T-helper 2 cell treated with Interferon-gamma antibody and Interleukin-4, amounts not matched to agents 5 μg/mL and 100 μg/mL, for 36 hours (primary cell): ENCODE data around the gene COL26A1.

Source experiments
- DNase-seq: peaks from one replicate; pipeline ENCODE4 v3.0.0; 2021; ENCODE audit warnings: low spot score
- H3K27ac Mint-ChIP-seq: one replicate; pipeline ENCODE4 v1.8.0; 2021; ENCODE audit warnings: mild to moderate bottlenecking, mixed read lengths
- H3K27me3 Mint-ChIP-seq: one replicate; pipeline ENCODE4 v1.8.0; 2021; ENCODE audit warnings: low read depth, mixed read lengths
- H3K36me3 Mint-ChIP-seq: one replicate; pipeline ENCODE4 v1.8.0; 2021; ENCODE audit warnings: low read depth, mixed read lengths
- H3K4me1 Mint-ChIP-seq: one replicate; pipeline ENCODE4 v1.8.0; 2021; ENCODE audit warnings: low read depth, mixed read lengths
- H3K4me3 Mint-ChIP-seq: one replicate; pipeline ENCODE4 v1.8.0; 2022; ENCODE audit warnings: mild to moderate bottlenecking, moderate library complexity, mixed read lengths
- H3K9me3 Mint-ChIP-seq: one replicate; pipeline ENCODE4 v1.8.0; 2021; ENCODE audit warnings: mixed read lengths

The COL26A1 gene

DNA sequence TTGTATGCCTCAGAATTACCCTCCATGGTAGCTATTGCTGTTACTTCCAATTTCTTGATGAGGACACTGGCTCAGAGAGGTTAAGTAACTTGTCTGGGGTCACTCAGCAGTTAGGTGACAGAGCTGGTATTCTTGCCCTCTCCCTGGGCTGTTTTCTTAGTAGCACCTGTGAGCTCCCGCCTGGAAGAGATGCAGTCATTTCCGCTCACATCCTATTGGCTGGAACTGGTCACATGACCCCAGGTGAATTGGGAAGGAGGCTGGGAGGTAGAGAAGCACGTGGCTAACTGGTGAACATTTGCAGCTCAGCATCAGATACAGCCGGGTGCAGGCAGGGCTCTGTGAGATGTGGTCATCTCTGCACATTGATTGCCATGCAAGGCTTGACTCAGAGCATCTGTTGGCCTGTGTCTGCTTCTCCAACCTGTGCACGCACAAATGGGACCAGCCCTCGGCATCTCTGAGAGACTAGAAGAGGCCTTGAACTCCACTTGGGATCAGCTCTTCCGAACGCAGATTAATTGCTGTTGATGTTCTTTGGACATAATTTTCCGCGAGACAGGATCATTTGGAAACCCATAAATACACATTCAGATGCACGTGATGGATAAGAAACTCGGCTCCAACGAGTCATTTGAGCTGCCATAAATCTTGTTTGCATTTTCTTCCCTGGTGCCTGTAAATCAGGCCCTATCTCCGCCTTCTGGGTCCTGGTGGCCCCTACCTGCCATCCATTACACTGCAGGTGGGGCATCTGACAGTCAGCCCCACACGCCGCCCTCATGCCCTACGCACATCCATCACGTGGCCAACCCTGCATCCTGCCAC lies 223.6 kb downstream of the COL26A1 start:
- Mint-ChIP-seq H3K4me1 (peaks cover 4% of the 10 kb centered on the region), H3K9me3 (no peaks in the 10 kb centered on the region), H3K27ac (no peak overlapping the region), H3K27me3 (no peaks in the 10 kb centered on the region), H3K4me3 (no peak overlapping the region), H3K36me3 (no peaks in the 10 kb centered on the region)
- DNase-seq: no peak

DNA sequence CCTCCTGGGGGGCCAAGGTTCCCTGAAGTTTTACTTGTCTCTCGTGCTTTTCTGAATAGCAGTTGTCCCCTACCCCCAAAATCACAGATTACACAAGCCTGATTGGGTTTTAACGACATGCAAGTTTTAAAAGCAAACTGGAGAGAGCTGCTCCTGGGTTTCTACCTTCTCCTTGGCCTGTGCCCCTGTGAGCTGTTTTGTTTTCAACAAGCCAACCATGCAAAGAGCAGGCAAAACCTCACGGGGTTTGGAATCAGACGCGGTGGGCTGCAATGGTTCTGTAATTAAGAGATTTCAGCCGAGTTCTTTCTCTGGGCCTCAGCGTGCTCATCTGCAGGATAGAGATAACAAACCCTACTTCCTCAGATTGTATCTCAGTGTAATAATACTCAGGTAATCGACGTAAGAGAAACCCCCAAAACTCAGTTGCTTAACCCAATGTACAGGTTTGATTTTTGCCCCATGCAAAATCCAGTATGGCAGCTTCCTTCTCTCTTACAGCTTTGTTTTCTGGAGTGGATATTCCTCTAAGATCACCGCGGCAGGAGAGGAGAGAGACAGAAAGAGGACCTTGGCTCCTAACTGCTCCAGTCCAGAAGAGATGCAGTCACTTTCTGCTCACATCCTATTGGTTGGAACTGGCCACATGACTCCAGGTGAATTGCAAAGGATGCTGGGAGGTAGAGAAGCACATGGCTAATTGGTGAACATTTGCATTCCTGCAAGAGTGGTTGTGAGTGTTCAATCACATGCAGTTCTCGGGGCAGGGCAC lies 224.4 kb downstream of the COL26A1 start:
- Mint-ChIP-seq H3K36me3 (no peaks in the 10 kb centered on the region), H3K27me3 (no peaks in the 10 kb centered on the region), H3K4me1 (peaks cover 4% of the 10 kb centered on the region), H3K4me3 (no peak overlapping the region), H3K27ac (no peak overlapping the region), H3K9me3 (no peaks in the 10 kb centered on the region)
- DNase-seq: no peak

GRCh38 chr7:101588131-101588935 lies 225.7 kb downstream of the COL26A1 start:
- Mint-ChIP-seq H3K4me1 (peaks cover 4% of the 10 kb centered on the region), H3K4me3 (no peak overlapping the region), H3K27me3 (no peaks in the 10 kb centered on the region), H3K36me3 (no peaks in the 10 kb centered on the region), H3K9me3 (no peaks in the 10 kb centered on the region), H3K27ac (no peak overlapping the region)
- no peak for DNase-seq

- peaks cover 4% of the 10 kb centered on the region for H3K4me1 Mint-ChIP-seq
- no peaks in the 10 kb centered on the region for H3K27me3 Mint-ChIP-seq
- H3K9me3 Mint-ChIP-seq: no peaks in the 10 kb centered on the region
- no peaks in the 10 kb centered on the region for H3K36me3 Mint-ChIP-seq
- H3K4me3 Mint-ChIP-seq: no peak overlapping the region
- H3K27ac Mint-ChIP-seq: no peak overlapping the region
- DNase-seq: no peak
Observed at GRCh38 chr7:101589052-101589451, 226.4 kb downstream of the COL26A1 start.

GRCh38 chr7:101589976-101590662 lies 227.4 kb downstream of the COL26A1 start:
- DNase-seq: no peak
- Mint-ChIP-seq H3K9me3 (no peaks in the 10 kb centered on the region), H3K4me3 (no peak overlapping the region), H3K36me3 (no peaks in the 10 kb centered on the region), H3K27me3 (no peaks in the 10 kb centered on the region), H3K27ac (no peak overlapping the region), H3K4me1 (peaks cover 4% of the 10 kb centered on the region)

- Mint-ChIP-seq H3K4me1 (peaks cover 4% of the 10 kb centered on the region), H3K4me3 (no peak overlapping the region), H3K27ac (no peak overlapping the region), H3K27me3 (no peaks in the 10 kb centered on the region), H3K36me3 (no peaks in the 10 kb centered on the region), H3K9me3 (no peaks in the 10 kb centered on the region)
- no peak for DNase-seq
Observed at GRCh38 chr7:101590663-101591435, 228.2 kb downstream of the COL26A1 start.

- Mint-ChIP-seq H3K36me3 (no peaks in the 10 kb centered on the region), H3K4me3 (no peak overlapping the region), H3K9me3 (no peaks in the 10 kb centered on the region), H3K27me3 (peaks cover 2% of the 10 kb centered on the region), H3K4me1 (peaks cover 4% of the 10 kb centered on the region), H3K27ac (no peak overlapping the region)
- no peak for DNase-seq
Observed at GRCh38 chr7:101591504-101591903, 228.8 kb downstream of the COL26A1 start.

- H3K9me3 Mint-ChIP-seq: no peaks in the 10 kb centered on the region
- H3K4me3 Mint-ChIP-seq: no peak overlapping the region
- H3K36me3 Mint-ChIP-seq: no peaks in the 10 kb centered on the region
- no peak for DNase-seq
- H3K4me1 Mint-ChIP-seq: no peaks in the 10 kb centered on the region
- H3K27me3 Mint-ChIP-seq: peaks cover 2% of the 10 kb centered on the region
- H3K27ac Mint-ChIP-seq: no peak overlapping the region
Observed at GRCh38 chr7:101593556-101593955, 230.9 kb downstream of the COL26A1 start.

- DNase-seq: no peak
- Mint-ChIP-seq H3K4me3 (no peak overlapping the region), H3K27ac (no peak overlapping the region), H3K9me3 (no peaks in the 10 kb centered on the region), H3K27me3 (peaks cover 2% of the 10 kb centered on the region), H3K4me1 (no peaks in the 10 kb centered on the region), H3K36me3 (no peaks in the 10 kb centered on the region)
Observed at GRCh38 chr7:101594790-101595189, 232.1 kb downstream of the COL26A1 start.

GRCh38 chr7:101595246-101595645 lies 232.6 kb downstream of the COL26A1 start:
- H3K4me3 Mint-ChIP-seq: no peak overlapping the region
- DNase-seq: no peak
- H3K4me1 Mint-ChIP-seq: no peaks in the 10 kb centered on the region
- H3K36me3 Mint-ChIP-seq: no peaks in the 10 kb centered on the region
- H3K9me3 Mint-ChIP-seq: no peaks in the 10 kb centered on the region
- no peak overlapping the region for H3K27ac Mint-ChIP-seq
- peaks cover 2% of the 10 kb centered on the region for H3K27me3 Mint-ChIP-seq

- Mint-ChIP-seq H3K27me3 (peaks cover 2% of the 10 kb centered on the region), H3K27ac (no peak overlapping the region), H3K9me3 (no peaks in the 10 kb centered on the region), H3K36me3 (no peaks in the 10 kb centered on the region), H3K4me3 (no peak overlapping the region), H3K4me1 (no peaks in the 10 kb centered on the region)
- DNase-seq: no peak
Observed at GRCh38 chr7:101595766-101596537, 233.3 kb downstream of the COL26A1 start.

DNA sequence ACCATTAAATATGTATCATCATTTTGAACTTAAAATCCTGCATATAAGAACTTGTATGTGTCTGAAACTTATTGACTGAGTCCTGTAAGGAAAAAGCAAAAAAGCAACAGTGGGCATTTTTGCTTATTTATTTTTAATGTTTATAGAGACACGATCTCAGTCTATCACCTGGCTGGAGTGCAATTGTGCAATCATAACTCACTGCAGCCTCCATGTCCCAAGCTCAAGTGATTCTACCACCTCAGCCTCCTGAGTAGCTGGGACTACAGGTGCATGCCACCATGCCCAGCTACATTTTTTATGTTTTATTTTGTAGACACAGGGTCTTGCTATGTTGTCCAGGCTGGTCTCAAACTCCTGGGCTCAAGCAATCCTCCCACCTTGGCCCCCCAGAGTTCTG lies 234.2 kb downstream of the COL26A1 start:
- Mint-ChIP-seq H3K9me3 (no peaks in the 10 kb centered on the region), H3K27me3 (peaks cover 2% of the 10 kb centered on the region), H3K36me3 (no peaks in the 10 kb centered on the region), H3K4me3 (no peak overlapping the region), H3K27ac (no peak overlapping the region), H3K4me1 (no peaks in the 10 kb centered on the region)
- DNase-seq: no peak
